NB4 (cell line): ENCODE data around the gene GRXCR1.

ENCODE experiments used
- CTCF ChIP-seq: IDR thresholded peaks from one replicate; pipeline ENCODE4 v1.5.1; 2012; ENCODE audit warnings: low read depth, low read length
- MAX ChIP-seq: IDR thresholded peaks from 2 replicates; pipeline ENCODE4 v1.6.1; 2011; ENCODE audit warnings: low read depth, low read length
- MYC ChIP-seq: IDR thresholded peaks from 2 replicates; pipeline ENCODE4 v1.6.1; 2011; ENCODE audit warnings: low read depth, low read length
- POLR2A ChIP-seq: IDR thresholded peaks from 2 replicates; pipeline ENCODE4 v1.6.1; 2011; ENCODE audit warnings: mild to moderate bottlenecking; ENCODE audit not compliant: insufficient read length; ENCODE audit errors: extremely low read depth

- TF ChIP-seq POLR2A (no peak), CTCF (no peak), MAX (no peak), MYC (no peak)
These were observed 2.9 kb downstream of the GRXCR1 start for GRCh38 chr4:42895452-42895851.
